Measurements from ENCODE around the gene PCSK9.

DNA sequence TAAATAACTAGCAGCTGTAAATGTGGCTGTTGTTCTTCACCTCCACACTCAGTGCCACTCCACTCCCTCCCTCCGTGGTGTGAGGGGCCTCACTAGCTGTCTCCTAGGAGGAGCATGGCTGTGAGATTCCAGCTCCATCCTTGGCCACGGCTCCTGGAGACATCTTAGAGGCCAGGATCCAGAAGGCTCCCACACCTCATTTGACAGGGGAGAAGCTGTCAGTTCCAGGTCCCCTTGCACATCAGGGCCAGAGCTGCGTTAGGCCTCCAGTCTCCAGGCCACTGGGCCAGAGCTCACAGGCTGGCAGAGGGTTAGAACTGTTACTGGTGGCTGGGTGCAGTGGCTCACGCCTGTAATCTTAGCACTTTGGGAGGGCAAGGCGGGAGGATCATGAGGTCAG, 15.0 kb downstream of the PCSK9 start:
- TF ChIP-seq TAF1 (IDR thresholded peaks at IDR 0.05; ENCODE audit: low read depth) (no peak), ZBTB7A (IDR thresholded peaks at IDR 0.05; ENCODE audit: low read depth) (no peak), NFIC (IDR thresholded peaks at IDR 0.05) (no peak), CEBPB (IDR thresholded peaks at IDR 0.05) (no peak), CREB1 (IDR thresholded peaks at IDR 0.05; ENCODE audit: low read depth) (no peak), YY1 (IDR thresholded peaks at IDR 0.05; ENCODE audit: low read depth) (no peak), RAD21 (IDR thresholded peaks at IDR 0.05; ENCODE audit: low read depth) (no peak), EP300 (IDR thresholded peaks at IDR 0.05; ENCODE audit: borderline replicate concordance) (no peak)
- TF ChIP-seq, protein P1, sequence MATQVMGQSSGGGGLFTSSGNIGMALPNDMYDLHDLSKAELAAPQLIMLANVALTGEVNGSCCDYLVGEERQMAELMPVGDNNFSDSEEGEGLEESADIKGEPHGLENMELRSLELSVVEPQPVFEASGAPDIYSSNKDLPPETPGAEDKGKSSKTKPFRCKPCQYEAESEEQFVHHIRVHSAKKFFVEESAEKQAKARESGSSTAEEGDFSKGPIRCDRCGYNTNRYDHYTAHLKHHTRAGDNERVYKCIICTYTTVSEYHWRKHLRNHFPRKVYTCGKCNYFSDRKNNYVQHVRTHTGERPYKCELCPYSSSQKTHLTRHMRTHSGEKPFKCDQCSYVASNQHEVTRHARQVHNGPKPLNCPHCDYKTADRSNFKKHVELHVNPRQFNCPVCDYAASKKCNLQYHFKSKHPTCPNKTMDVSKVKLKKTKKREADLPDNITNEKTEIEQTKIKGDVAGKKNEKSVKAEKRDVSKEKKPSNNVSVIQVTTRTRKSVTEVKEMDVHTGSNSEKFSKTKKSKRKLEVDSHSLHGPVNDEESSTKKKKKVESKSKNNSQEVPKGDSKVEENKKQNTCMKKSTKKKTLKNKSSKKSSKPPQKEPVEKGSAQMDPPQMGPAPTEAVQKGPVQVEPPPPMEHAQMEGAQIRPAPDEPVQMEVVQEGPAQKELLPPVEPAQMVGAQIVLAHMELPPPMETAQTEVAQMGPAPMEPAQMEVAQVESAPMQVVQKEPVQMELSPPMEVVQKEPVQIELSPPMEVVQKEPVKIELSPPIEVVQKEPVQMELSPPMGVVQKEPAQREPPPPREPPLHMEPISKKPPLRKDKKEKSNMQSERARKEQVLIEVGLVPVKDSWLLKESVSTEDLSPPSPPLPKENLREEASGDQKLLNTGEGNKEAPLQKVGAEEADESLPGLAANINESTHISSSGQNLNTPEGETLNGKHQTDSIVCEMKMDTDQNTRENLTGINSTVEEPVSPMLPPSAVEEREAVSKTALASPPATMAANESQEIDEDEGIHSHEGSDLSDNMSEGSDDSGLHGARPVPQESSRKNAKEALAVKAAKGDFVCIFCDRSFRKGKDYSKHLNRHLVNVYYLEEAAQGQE (IDR thresholded peaks at IDR 0.05; ENCODE audit: low read depth) = no peak
- TF ChIP-seq, protein P2, sequence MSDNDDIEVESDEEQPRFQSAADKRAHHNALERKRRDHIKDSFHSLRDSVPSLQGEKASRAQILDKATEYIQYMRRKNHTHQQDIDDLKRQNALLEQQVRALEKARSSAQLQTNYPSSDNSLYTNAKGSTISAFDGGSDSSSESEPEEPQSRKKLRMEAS (IDR thresholded peaks at IDR 0.05) = no peak
